NOMO-1 (cell line): ENCODE data around the gene SNRPD2.
A peak's percentile ranks its signal among the peaks of the same experiment; 100 is the strongest.
"Not testable (repeated sequence)": the region's sequence is repeated elsewhere in the genome, so short reads cannot be mapped to it uniquely, and the experiment has no call there.

Experiments
- DNase-seq, 2 experiments: peaks; one replicate each; lab custom pipeline; 2025; ENCODE audit not compliant: unreplicated experiment in 2 of 2; lab: John Stamatoyannopoulos, UW

The SNRPD2 gene

GRCh38 chr19:45705710-45706415, 14.1 kb upstream of the SNRPD2 start:
- no peak for DNase-seq

GRCh38 chr19:45705115-45705514, 13.4 kb upstream of the SNRPD2 start:
- DNase-seq: no peak

GRCh38 chr19:45701676-45702075, 9.9 kb upstream of the SNRPD2 start:
- DNase-seq: no peak

GRCh38 chr19:45693106-45693788, 1.5 kb upstream of the SNRPD2 start:
- peak; percentile 30 to 33 for DNase-seq

GRCh38 chr19:45692187-45693105, 693 bp upstream of the SNRPD2 start, which contains the start of gene QPCTL:
QPCTL (plus strand) TSS chr19:45692666; CDS start chr19:45692704, 38 bp downstream.
- peak; percentile 100 for DNase-seq

- DNase-seq: no peak
Observed at GRCh38 chr19:45687599-45687998, 4.2 kb downstream of the SNRPD2 start.

GRCh38 chr19:45685045-45685444, 6.7 kb downstream of the SNRPD2 start:
- not testable (repeated sequence) for DNase-seq

GRCh38 chr19:45682908-45683307, 8.8 kb downstream of the SNRPD2 start:
- no peak for DNase-seq

GRCh38 chr19:45682117-45682516, 9.6 kb downstream of the SNRPD2 start:
- no peak for DNase-seq

- DNase-seq: peak; percentile 82 to 87
Observed at GRCh38 chr19:45681391-45682015, 10.2 kb downstream of the SNRPD2 start.

- no peak for DNase-seq
Observed at GRCh38 chr19:45677351-45678230, 14.2 kb downstream of the SNRPD2 start.

GRCh38 chr19:45676851-45677263, 14.9 kb downstream of the SNRPD2 start:
- DNase-seq: no peak

- DNase-seq: no peak
Observed at GRCh38 chr19:45674946-45675345, 16.8 kb downstream of the SNRPD2 start.

GRCh38 chr19:45670670-45671453, 20.9 kb downstream of the SNRPD2 start:
- DNase-seq: peak; percentile 8 to 19

- DNase-seq: peak; percentile 32 to 67
Observed at GRCh38 chr19:45668342-45668871, 23.3 kb downstream of the SNRPD2 start.

- DNase-seq: peak; percentile 28 to 46
Observed at GRCh38 chr19:45667620-45668341, 24.0 kb downstream of the SNRPD2 start, which contains the start of gene GIPR. GIPR (plus strand) TSS chr19:45668221; CDS start chr19:45669521, 1,300 bp downstream.

GRCh38 chr19:45664575-45664974, 27.2 kb downstream of the SNRPD2 start:
- DNase-seq: no peak

GRCh38 chr19:45663800-45664199, 28.0 kb downstream of the SNRPD2 start:
- DNase-seq: no peak
